HL-60/S4 (cell line): ENCODE data around the gene ZFAND3.
"Not testable (repeated sequence)": the region's sequence is repeated elsewhere in the genome, so short reads cannot be mapped to it uniquely, and the experiment has no call there.

Experiments used
- in situ Hi-C: fragments of 300-500 bp; cut with MboI; formaldehyde crosslinking; loops from 2 replicates; pipeline ENCODE4 v1.14.3; 2022; ENCODE audit warnings: low sequenced_read_pairs

The ZFAND3 gene

GRCh38 chr6:37990762-37991525 lies 171.4 kb downstream of the ZFAND3 start:
- in situ Hi-C loops = no loop called here

- in situ Hi-C loops = no loop called here
These were observed 173.2 kb downstream of the ZFAND3 start for GRCh38 chr6:37992749-37993148.

- in situ Hi-C loops = not testable (repeated sequence)
These were observed 173.7 kb downstream of the ZFAND3 start for GRCh38 chr6:37993194-37993593.

- in situ Hi-C loops = no loop called here
These were observed 174.1 kb downstream of the ZFAND3 start for GRCh38 chr6:37993596-37993995.

DNA sequence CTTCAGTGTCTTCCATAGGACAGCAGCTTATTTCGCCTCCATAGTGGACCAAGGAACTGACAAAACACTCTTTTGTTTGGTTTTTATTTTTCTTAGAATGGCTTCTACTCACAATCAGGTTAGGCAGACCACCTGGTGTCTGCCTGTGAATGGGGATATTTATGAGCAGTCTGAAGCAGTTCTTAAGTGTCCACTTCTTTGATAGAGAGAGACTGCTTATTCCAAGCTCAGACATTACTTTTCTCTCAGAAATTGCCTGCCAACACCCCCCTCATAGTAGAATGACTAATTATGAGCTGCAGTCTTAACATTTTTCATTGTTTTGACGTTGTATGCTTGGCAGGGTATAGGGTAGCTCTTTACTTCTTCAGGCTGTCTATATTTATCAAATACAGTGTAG lies 174.7 kb downstream of the ZFAND3 start:
- in situ Hi-C loops = no loop called here

- in situ Hi-C loops = no loop called here
These were observed 178.8 kb downstream of the ZFAND3 start for GRCh38 chr6:37998366-37998765.

GRCh38 chr6:38001386-38001785 lies 181.9 kb downstream of the ZFAND3 start:
- in situ Hi-C loops = no loop called here

DNA sequence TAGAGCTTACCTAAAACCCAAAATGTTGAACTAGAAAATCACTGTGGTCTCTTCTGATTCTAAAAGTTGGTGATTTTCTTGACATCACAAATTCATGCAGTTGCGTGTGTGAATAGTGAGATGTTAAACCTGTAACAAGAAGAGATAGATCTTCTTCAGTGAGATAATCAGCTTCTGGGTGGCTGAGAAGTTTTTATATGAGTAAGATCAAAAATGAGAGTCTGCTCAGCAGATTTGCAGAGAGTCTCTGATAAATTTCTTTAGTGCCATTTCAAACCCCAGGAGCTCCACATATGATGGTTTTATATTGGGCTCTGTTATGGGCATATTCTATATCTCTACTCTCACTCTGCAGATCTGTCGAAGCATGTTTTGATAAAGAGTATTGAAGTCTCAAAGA lies 185.4 kb downstream of the ZFAND3 start:
- in situ Hi-C loops = no loop called here

DNA sequence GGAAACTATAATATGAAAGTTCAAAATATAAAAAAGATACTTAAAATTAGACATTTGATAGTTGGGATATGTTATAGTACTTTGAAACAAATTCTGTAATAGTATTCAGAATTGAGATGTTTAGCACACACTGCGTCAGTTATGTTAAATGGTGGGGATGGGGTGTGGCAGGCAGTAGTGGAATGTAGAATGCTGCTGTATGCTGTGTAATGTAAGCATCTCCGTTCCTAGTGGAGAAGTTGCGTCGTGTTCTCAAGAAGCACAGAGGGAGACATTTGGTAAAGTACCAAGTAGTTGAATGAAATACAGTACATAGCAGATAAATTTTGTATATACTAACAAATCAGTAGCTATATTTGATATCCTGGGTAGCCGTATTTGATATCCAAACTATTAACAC lies 192.4 kb downstream of the ZFAND3 start:
- in situ Hi-C loops = no loop called here

GRCh38 chr6:38012573-38012972 lies 193.0 kb downstream of the ZFAND3 start:
- in situ Hi-C loops = no loop called here

GRCh38 chr6:38015341-38015740 lies 195.8 kb downstream of the ZFAND3 start:
- in situ Hi-C loops = no loop called here

GRCh38 chr6:38016824-38017223 lies 197.3 kb downstream of the ZFAND3 start:
- in situ Hi-C loops = no loop called here

DNA sequence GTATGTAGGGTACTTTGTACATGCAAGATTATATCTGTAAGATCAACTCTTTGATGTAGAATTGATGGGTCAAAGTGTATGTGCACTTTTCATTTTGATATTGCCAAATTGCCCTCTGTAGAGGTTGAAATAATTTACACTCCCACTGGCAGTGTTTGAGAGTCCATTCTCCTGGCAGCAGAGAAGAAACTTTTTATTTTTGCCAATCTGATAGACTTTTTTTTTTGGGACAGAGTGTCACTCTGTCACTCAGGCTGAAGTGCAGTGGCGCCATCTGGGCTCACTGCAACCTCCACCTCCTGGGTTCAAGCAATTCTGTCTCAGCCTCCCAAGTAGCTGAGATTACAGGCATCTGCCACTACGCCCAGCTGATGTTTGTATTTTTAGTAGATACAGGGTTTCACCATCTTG lies 199.2 kb downstream of the ZFAND3 start:
- in situ Hi-C loops = no loop called here

DNA sequence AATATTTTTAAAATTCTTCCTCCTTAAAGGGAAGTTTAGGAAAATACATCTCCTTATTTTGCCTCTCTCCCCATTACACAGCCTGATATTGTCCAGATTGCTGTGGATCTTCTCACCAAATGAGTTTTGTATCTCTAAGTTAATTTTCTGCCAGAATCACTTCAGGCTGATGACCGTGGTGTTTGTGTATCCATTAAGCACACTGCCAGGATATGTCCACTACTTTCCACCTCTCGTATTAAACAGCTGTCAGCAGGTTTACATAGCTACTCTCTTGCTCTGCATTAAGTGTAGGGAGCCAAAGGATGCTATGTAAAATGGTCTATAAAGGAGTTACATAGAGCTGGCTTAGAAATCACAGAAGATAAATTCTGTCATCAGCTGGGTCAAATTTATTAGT lies 201.1 kb downstream of the ZFAND3 start:
- in situ Hi-C loops = no loop called here

DNA sequence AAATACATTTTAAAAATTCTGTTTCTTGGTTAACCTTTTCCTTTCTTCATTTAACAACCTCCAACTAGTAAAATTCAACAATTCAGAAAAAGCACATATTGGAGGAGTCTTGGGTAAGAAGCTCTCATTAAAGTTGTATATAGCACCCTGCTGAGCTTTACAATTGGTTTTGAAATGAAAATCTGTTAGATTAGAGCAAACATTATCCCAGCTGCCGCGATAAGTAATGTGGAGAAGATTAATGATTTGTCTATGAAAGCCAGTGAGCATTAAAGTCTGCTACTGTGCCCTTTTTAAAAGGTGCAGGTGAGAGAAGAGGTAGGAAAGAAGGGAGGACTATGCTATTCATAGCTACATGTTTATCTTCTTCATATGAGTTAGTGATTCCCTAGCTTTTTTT lies 201.5 kb downstream of the ZFAND3 start:
- in situ Hi-C loops = no loop called here

DNA sequence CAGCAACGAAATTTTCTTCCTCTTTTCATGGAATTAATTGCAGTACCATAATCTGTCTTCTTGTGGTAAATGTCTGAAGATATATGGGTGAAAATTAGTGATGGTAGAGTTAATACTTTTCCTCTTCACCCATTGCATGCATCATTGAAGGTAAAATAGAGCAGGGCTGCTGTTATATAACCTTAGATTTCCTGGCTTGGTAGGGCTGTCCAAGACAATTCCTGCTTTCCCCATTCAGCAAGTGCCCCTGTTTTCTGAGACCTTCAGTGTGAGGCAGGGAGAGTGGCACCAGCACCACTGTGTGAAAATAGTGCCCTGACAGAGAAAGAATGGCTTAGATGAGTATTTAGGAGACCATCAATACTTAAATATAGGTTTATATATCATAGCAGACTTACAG lies 202.0 kb downstream of the ZFAND3 start:
- in situ Hi-C loops = no loop called here

DNA sequence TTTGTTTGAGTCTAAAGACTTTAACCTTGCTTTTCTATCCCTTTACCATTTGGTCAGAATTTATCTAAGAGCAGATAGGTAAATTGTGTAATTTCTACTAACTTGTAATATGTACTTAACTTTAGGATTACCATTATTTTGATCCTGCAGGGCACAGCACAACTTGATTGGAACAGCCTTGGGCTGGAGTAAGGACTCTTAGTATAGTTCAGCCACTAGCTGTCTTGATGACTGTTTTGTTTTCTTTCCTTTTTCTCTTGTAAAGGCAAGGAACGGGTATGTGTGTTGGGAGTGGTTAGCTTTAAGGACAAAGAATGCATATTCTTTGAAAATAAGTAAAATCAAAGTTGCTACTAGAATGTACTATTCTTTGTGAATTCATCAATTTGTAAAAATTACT lies 203.2 kb downstream of the ZFAND3 start:
- in situ Hi-C loops = no loop called here

GRCh38 chr6:38024908-38025307 lies 205.4 kb downstream of the ZFAND3 start:
- in situ Hi-C loops = loop anchor here (25.0 kb wide), 1 partner anchor 462 kb away; no protein-coding TSS in a partner anchor

GRCh38 chr6:38025451-38025850 lies 205.9 kb downstream of the ZFAND3 start:
- in situ Hi-C loops = loop anchor here (25.0 kb wide), 1 partner anchor 462 kb away; no protein-coding TSS in a partner anchor

DNA sequence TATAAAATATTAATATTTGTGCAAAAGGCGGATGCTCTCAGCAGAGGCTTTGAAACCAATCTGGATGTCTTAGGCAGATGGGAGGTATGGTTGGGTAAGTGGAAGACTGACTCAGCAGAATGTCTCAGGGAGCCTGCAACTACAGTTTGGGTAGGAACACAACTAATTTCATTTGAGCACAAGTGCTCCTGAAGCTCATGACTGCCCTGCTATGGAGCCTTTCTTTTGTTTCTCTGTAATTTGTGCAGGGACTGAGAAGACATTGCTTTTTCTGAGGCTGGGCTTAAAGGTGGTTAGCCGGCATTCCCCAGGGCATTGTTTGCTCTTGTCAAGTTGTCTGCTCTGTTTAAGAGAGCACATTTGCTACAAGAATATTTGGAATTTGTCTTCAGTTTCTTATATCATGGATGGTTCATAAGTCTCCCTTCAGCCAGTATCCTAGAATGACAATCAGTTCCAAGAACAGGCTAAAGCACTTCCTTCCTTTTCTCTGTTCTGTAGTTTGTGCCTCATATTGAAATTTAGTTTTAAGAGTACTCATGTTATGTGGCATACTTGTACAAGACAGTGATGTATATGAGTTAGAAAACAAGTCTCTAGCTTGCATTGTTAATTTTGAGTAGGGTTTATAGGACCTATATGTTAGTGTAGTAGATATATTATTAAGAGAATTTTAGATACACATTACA lies 208.3 kb downstream of the ZFAND3 start:
- in situ Hi-C loops = loop anchor here (25.0 kb wide), 1 partner anchor 459 kb away; no protein-coding TSS in a partner anchor

- in situ Hi-C loops = loop anchor here (25.0 kb wide), 1 partner anchor 457 kb away; no protein-coding TSS in a partner anchor
These were observed 210.9 kb downstream of the ZFAND3 start for GRCh38 chr6:38030380-38030779.

GRCh38 chr6:38032797-38033196 lies 213.3 kb downstream of the ZFAND3 start:
- in situ Hi-C loops = loop anchor here (25.0 kb wide), 1 partner anchor 455 kb away; no protein-coding TSS in a partner anchor
